IPS DF 6.9 (cell line): Measurements from ENCODE around the gene ZNF248.

Experiments used
- DNase-seq: peaks from one replicate; pipeline ENCODE4 v3.0.0-alpha.2; 2013; ENCODE audit warnings: low read depth, low spot score
- H3K27ac ChIP-seq: one replicate; pipeline ENCODE4 v1.5.1; 2013; ENCODE audit warnings: low read length, control low read depth
- H3K27me3 ChIP-seq: 2 replicates; pipeline ENCODE4 v1.6.1; 2013; ENCODE audit warnings: mild to moderate bottlenecking, low read length; ENCODE audit not compliant: control insufficient read depth, insufficient read depth
- H3K36me3 ChIP-seq: 2 replicates; pipeline ENCODE4 v1.6.1; 2013; ENCODE audit warnings: low read length; ENCODE audit not compliant: control insufficient read depth, insufficient read depth
- H3K4me1 ChIP-seq: 2 replicates; pipeline ENCODE4 v1.6.1; 2013; ENCODE audit warnings: low read length; ENCODE audit not compliant: control insufficient read depth, insufficient read depth
- H3K4me3 ChIP-seq: 2 replicates; pipeline ENCODE4 v1.5.1; 2013; ENCODE audit warnings: mild to moderate bottlenecking, low read length
- H3K9me3 ChIP-seq: 2 replicates; pipeline ENCODE4 v1.6.1; 2013; ENCODE audit warnings: low read length, inconsistent platforms; ENCODE audit not compliant: control insufficient read depth, insufficient read depth
- WGBS: extraction: QIAGEN DNeasy Blood & Tissue Kit; methylation state at CpG from one replicate; pipeline ENCODE4 v1.1.7; 2013; ENCODE audit warnings: mixed read lengths, missing lambda C conversion rate; ENCODE audit not compliant: insufficient read length, insufficient coverage; 5-methylcytosine and 5-hydroxymethylcytosine counted together

The ZNF248 gene

DNA sequence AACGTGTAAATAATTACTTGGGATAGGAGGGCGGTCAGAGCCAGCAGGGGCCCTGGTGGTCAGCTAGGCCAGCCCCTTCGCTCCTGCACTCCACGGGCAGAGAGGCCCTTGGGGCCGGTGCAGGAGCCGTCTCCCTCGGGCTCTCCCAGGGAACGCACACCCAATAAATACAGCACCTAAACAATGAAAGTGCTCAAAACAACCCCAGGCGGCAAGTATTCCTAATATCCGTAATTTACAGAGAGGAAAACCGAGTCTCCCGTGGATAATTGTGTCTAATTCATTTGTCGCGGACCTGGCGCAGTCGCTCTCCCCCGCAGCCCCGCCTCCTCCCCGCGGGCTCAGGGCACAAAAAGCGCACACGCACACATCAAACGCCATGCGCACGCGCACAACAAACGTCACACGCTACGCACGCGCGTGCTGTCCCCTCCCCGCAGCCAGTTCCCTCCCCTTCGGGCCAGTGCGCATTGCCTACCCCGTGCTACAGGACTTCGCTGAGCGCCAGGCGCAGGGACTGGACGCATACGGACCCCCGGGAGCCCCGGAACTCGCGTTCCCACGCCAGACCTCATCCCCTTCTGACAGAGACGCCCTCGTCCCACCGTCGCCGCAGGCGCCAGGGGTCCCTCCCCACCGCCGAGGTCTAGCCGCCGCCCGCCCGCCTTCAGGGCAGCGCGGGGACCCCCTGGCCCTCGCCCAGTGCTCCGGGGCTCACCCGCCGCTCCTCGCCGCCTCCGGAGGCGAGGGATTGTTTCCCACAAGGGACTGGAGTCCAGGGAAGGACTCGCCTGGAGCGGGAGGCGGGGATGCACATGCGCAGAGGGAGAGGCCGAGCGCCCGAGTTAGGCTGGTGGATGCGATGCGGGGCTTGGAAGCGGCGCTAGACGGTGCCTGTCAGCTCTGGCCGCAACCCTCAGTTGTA is at the start of gene ZNF248:
ZNF248 (minus strand) TSS at position 324 of the 925 bp plus-strand sequence. CDS start 1,300 bp downstream, outside the sequence.
- Histone ChIP-seq H3K4me1 (no peaks in the 10 kb centered on the region), H3K27ac (no peak within 1 kb of the TSS), H3K9me3 (peaks cover 4% of the 10 kb centered on the region), H3K36me3 (no peaks in the 10 kb centered on the region), H3K27me3 (no peaks in the 10 kb centered on the region), H3K4me3 (no peak within 1 kb of the TSS)
- WGBS = no CpG with 5 or more reads among the region's 81 CpGs
- no peak for DNase-seq

DNA sequence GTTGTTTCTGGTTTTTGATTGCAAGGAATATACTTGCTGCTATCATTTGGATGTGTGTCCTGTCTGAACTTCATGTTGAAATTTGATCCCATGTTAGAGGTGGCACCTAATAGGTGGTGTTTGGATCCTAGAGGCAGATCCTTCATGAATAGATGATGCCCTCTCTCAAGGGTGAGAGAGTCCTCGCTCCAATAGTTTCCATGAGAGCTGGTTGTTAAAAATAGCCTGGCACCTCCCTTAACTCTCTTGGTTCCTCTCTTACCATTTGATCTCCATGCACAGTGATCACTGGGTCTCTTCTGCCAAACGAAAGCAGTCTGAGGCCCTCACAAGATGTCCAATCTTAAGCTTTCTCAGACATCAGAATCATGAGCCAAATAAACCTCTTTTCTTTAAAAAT is 49.0 kb upstream of the ZNF248 start:
- WGBS = no CpG with 5 or more reads among the region's 2 CpGs

DNA sequence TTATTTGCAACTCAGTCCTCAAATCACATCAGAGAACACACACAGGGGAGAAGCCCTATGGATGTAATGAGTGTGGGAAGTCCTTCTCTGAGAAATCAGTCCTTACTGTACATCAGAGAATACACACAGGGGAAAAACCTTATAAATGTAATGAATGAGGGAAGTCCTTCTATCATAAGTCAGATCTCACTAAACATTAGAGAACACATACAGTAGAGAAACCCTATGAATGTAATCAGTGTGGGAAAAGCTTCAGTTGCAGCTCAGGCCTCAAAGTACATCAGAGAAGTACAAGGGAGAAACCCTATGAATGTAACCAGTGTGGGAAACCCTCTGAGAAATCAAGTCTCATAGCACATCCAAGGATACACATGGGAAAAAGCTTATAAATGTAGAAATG is 39.0 kb upstream of the ZNF248 start:
- H3K4me1 ChIP-seq = no peaks in the 10 kb centered on the region
- H3K36me3 ChIP-seq = no peaks in the 10 kb centered on the region
- no peaks in the 10 kb centered on the region for H3K27me3 ChIP-seq
- H3K9me3 ChIP-seq = no peaks in the 10 kb centered on the region
- DNase-seq = no peak
- H3K27ac ChIP-seq = no peak overlapping the region
- no peak overlapping the region for H3K4me3 ChIP-seq

More for the DNA sequence above, 49.0 kb upstream of the ZNF248 start:
- no peak overlapping the region for H3K27ac ChIP-seq
- H3K9me3 ChIP-seq = peaks cover 4% of the 10 kb centered on the region
- H3K4me1 ChIP-seq = no peaks in the 10 kb centered on the region; the same call in 1 of the 2 replicates
- DNase-seq = no peak
- no peaks in the 10 kb centered on the region for H3K27me3 ChIP-seq
- no peaks in the 10 kb centered on the region for H3K36me3 ChIP-seq
- no peak overlapping the region for H3K4me3 ChIP-seq

DNA sequence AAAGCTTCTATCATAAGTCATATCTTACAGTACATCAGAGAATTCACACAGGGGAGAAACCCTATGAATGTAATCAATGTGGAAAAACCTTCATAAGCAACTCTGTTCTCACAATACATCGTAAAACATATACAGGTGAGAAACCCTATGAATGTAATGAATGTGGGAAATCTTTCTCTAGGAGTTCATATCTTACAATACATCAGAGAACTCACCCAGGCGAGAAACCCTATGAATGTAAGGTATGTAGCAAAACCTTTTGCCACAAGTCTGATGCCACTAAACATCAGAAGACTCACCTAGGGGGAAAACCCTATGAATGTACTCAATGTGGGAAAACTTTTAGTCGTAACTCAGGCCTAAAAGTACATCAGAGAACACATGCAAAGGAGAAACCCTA is 38.3 kb upstream of the ZNF248 start:
- Histone ChIP-seq H3K27ac (no peak overlapping the region), H3K4me3 (no peak overlapping the region), H3K36me3 (no peaks in the 10 kb centered on the region), H3K27me3 (no peaks in the 10 kb centered on the region), H3K9me3 (peaks cover 2% of the 10 kb centered on the region; the same call in 1 of the 2 replicates), H3K4me1 (no peaks in the 10 kb centered on the region)
- no peak for DNase-seq
- WGBS = no CpG with 5 or more reads among the region's 3 CpGs

DNA sequence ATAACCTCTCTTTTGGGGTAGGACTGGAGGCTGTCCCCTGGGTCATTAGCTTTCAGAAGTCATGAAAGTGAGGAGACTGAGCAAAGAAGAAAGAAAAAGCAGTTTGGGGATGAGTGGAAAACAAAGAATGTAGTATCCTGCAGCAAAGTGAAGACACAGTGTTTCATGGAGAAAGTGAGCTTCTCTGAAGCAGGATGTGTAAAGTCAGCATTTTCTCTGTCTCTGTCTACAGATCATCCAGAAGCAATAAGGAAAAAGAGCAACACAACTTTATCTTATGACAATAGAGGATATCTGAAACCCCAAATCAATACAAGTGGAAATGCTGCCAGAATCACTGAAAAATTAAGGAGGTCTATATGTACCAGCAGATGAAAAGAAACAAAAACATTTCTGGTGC is 28.4 kb upstream of the ZNF248 start:
- no peaks in the 10 kb centered on the region for H3K27me3 ChIP-seq
- no peak for DNase-seq
- no peak overlapping the region for H3K4me3 ChIP-seq
- peaks cover 5% of the 10 kb centered on the region for H3K9me3 ChIP-seq
- no peak overlapping the region for H3K27ac ChIP-seq
- no peaks in the 10 kb centered on the region for H3K36me3 ChIP-seq
- no peaks in the 10 kb centered on the region for H3K4me1 ChIP-seq

DNA sequence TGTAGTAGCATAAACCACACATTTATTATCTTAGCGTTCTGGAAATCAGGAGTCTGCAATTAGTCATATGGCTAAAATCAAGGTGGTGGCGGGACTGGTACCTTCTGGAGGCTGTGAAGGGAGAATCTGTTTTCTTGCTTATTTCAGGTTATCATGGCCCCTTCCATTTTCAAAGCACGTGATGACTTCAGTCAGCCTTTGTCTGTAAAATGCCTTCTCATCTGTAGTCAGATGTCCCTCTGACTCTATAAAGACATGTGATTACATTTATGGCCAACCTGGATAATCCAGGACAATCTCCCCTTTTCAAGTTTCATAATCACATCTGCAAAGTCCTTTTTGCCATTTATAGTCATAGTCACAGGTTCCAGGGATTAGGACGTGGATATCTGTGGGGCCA is 15.5 kb upstream of the ZNF248 start:
- H3K9me3 ChIP-seq = peaks cover 5% of the 10 kb centered on the region
- no CpG with 5 or more reads among the region's 4 CpGs for WGBS
- no peaks in the 10 kb centered on the region for H3K27me3 ChIP-seq
- no peak for DNase-seq
- H3K4me3 ChIP-seq = no peak overlapping the region
- no peak overlapping the region for H3K27ac ChIP-seq
- no peaks in the 10 kb centered on the region for H3K36me3 ChIP-seq
- H3K4me1 ChIP-seq = no peaks in the 10 kb centered on the region

DNA sequence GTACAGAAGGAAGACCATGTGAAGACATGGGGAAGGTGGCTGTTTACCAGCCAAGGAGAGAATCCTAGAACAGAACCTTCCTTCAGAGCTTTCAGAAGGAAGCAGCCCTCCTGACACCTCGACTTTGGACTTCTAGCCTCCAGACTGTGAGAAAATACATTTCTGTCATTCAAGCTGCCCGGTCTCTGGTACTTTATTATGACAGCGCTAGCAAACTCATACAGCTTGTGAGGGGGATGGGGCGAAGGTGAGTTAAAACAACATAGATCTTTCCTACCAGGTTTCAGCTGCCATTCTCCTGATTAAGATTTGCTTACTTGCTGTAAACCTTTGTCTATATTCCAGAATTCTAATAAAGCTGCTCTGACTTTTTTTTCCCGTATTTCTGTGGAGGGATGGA is 14.9 kb upstream of the ZNF248 start:
- H3K4me1 ChIP-seq = no peaks in the 10 kb centered on the region
- DNase-seq = no peak
- H3K36me3 ChIP-seq = no peaks in the 10 kb centered on the region
- WGBS = no CpG with 5 or more reads among the region's 5 CpGs
- no peak overlapping the region for H3K27ac ChIP-seq
- no peaks in the 10 kb centered on the region for H3K27me3 ChIP-seq
- H3K4me3 ChIP-seq = no peak overlapping the region
- H3K9me3 ChIP-seq = peaks cover 3% of the 10 kb centered on the region

DNA sequence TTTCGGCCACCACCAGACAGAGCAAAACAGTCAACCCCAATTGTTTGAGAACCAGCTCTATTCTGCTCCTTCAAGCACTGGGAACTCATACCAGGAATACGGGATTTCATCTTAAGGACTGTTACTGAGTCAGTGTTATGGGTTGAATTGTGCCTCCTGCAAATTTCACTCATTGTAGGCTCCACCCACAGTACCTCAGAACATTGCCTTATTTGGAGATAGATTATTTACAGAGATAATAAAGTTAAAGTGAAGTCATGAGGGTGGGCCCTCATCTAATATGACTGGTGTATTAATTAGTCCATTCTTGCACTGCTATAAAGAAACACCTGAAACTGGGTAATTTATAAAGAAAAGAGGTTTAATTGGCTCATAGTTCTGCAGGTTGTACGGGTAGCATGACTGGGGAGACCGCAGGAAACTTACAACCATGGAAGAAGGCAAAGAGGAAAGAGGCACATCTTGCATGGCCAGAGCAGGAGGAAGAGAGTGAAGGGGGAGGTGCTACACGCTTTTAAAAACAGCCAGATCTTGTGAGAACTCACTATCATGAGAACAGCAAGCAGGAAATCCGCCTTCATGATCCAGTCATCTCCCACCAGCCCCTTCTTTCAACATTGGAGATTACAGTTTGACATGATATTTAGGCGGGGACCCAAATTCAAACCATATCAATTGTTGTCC is 14.3 kb upstream of the ZNF248 start:
- DNase-seq = no peak
- H3K9me3 ChIP-seq = peaks cover 3% of the 10 kb centered on the region
- H3K27ac ChIP-seq = no peak overlapping the region
- no peaks in the 10 kb centered on the region for H3K27me3 ChIP-seq
- no peaks in the 10 kb centered on the region for H3K36me3 ChIP-seq
- H3K4me1 ChIP-seq = no peaks in the 10 kb centered on the region
- no CpG with 5 or more reads among the region's 7 CpGs for WGBS
- no peak overlapping the region for H3K4me3 ChIP-seq

DNA sequence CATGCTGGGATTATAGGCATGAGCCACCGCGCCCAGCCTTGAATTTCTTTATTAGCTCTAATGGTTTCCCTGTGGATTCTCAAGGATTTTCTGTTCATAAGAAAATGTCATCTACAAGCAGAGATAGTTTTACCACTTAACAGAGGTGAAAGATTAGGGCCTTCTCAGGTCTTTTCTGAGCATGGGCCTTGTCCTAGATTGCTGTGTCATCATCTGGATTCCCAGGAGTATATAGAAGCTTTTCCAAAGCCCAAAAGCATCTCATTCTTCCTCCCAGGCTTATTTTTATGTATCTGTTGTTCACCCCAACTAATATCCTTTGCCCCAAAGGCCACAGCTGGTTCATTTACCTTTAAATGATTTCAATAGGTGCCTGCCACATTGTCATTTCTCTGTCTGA is 13.7 kb upstream of the ZNF248 start:
- no peak for DNase-seq
- WGBS = no CpG with 5 or more reads among the region's 2 CpGs

DNA sequence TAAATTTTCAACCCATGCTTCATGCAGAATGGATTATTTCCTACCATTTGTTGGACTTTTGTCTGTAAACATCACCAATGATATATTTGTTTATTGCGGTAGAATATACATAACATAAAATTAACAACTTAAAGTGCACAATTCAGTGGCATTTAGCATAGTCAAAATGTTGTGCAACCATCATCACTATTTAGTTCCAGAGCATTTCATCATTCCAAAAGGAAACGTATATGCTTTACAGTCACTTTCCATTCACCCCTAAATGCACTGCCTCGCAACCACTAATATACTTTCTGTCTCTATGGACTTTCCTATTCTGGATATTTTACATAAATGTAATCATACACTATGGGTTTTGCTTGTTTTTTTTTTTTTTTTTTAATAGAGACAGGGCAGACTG is 11.4 kb upstream of the ZNF248 start:
- no peak overlapping the region for H3K27ac ChIP-seq
- no peaks in the 10 kb centered on the region for H3K4me1 ChIP-seq
- DNase-seq = no peak
- no peak overlapping the region for H3K4me3 ChIP-seq
- no peaks in the 10 kb centered on the region for H3K27me3 ChIP-seq
- H3K9me3 ChIP-seq = peaks cover 3% of the 10 kb centered on the region
- no CpG with 5 or more reads among the region's 3 CpGs for WGBS
- no peaks in the 10 kb centered on the region for H3K36me3 ChIP-seq

More for the DNA sequence above, 13.7 kb upstream of the ZNF248 start:
- no peak overlapping the region for H3K4me3 ChIP-seq
- H3K27ac ChIP-seq = no peak overlapping the region
- H3K36me3 ChIP-seq = no peaks in the 10 kb centered on the region
- H3K27me3 ChIP-seq = no peaks in the 10 kb centered on the region
- peaks cover 3% of the 10 kb centered on the region for H3K9me3 ChIP-seq
- no peaks in the 10 kb centered on the region for H3K4me1 ChIP-seq
